Endodermal cell (in vitro differentiated cells): Measurements from ENCODE around the gene GPR39. TPM values are rescaled to one million over a fixed set of nuclear protein-coding genes. Genes with fewer than 3 reads are reported as not detected.

Source experiments
- DNase-seq: peaks from one replicate; pipeline ENCODE4 v3.0.0-alpha.2; 2017
- H3K27ac ChIP-seq: 2 replicates; pipeline ENCODE4 v1.5.1; 2013; ENCODE audit warnings: mild to moderate bottlenecking, low read depth, low read length, moderate library complexity
- H3K27me3 ChIP-seq: 2 replicates; pipeline ENCODE4 v1.6.1; 2013; ENCODE audit warnings: mild to moderate bottlenecking, low read length, moderate library complexity; ENCODE audit not compliant: insufficient read depth, control insufficient read depth, poor library complexity, severe bottlenecking
- H3K36me3 ChIP-seq: 2 replicates; pipeline ENCODE4 v1.7.0; 2013; ENCODE audit warnings: mild to moderate bottlenecking, low read length, moderate library complexity; ENCODE audit not compliant: control insufficient read depth, insufficient read depth
- H3K4me1 ChIP-seq: one replicate; pipeline ENCODE4 v1.7.0; 2013; ENCODE audit warnings: low read length; ENCODE audit not compliant: control insufficient read depth, insufficient read depth
- H3K4me3 ChIP-seq: 2 replicates; pipeline ENCODE4 v1.5.1; 2013; ENCODE audit warnings: mild to moderate bottlenecking, low read length, moderate library complexity
- H3K9ac ChIP-seq: 2 replicates; pipeline ENCODE4 v1.6.1; 2013; ENCODE audit warnings: mild to moderate bottlenecking, low read length, moderate library complexity; ENCODE audit not compliant: poor library complexity, severe bottlenecking; ENCODE audit errors: extremely low read depth
- H3K9me3 ChIP-seq: 2 replicates; pipeline ENCODE4 v1.6.1; 2013; ENCODE audit warnings: mild to moderate bottlenecking, low read length, moderate library complexity; ENCODE audit not compliant: control insufficient read depth
- H3K27ac Mint-ChIP-seq: 2 replicates; pipeline ENCODE4 v1.8.0; 2020; ENCODE audit warnings: mixed read lengths
- H3K27me3 Mint-ChIP-seq: 2 replicates; pipeline ENCODE4 v1.8.0; 2021; ENCODE audit warnings: mild to moderate bottlenecking, mixed read lengths; ENCODE audit not compliant: insufficient read depth
- H3K36me3 Mint-ChIP-seq: 2 replicates; pipeline ENCODE4 v1.8.0; 2020; ENCODE audit warnings: low read depth, mixed read lengths
- H3K4me1 Mint-ChIP-seq: 2 replicates; pipeline ENCODE4 v1.8.0; 2020; ENCODE audit warnings: mixed read lengths
- H3K4me3 Mint-ChIP-seq: 2 replicates; pipeline ENCODE4 v1.8.0; 2020; ENCODE audit warnings: mild to moderate bottlenecking, moderate library complexity, mixed read lengths
- H3K9me3 Mint-ChIP-seq: 2 replicates; pipeline ENCODE4 v1.8.0; 2020; ENCODE audit warnings: mild to moderate bottlenecking, mixed read lengths
- CTCF ChIP-seq: fragments of 200-600 bp; sonication (generic); conservative IDR thresholded peaks from 2 replicates; pipeline ENCODE4 v1.5.0; 2021; ENCODE audit warnings: antibody characterized with exemption, mild to moderate bottlenecking
- WGBS, 2 experiments: methylation state at CpG; one replicate each; pipeline versions ENCODE4 v1.1.5 to v1.1.7; 2013; ENCODE audit warnings: missing lambda C conversion rate in 2 of 2, mixed read lengths in 1 of 2; ENCODE audit not compliant: insufficient coverage in 1 of 2, insufficient read length in 1 of 2; 5-methylcytosine and 5-hydroxymethylcytosine counted together
- total RNA-seq, 2 donors: library from RNA; stranded (reverse); fragmentation: NEBNext Ultra II Directional in 1 of 2; extraction: Animal tissue kit (Norgen Biotek cat#: 25700) in 1 of 2; gene quantifications; 2 replicates in 1 of 2; 3 replicates in 1 of 2; pipeline ENCODE4 v1.2.1, GENCODE V29; 2021

GPR39 gene
- total RNA-seq, 2 donors from 2014 or later = 9.4 to 14.6 TPM

- no peak overlapping the region for H3K27ac Mint-ChIP-seq
- H3K9me3 Mint-ChIP-seq = no peaks in the 10 kb centered on the region
- DNase-seq = no peak
- no peak for TF ChIP-seq CTCF
- peaks cover 12% of the 10 kb centered on the region for H3K36me3 Mint-ChIP-seq
- H3K36me3 ChIP-seq = peaks cover 5% of the 10 kb centered on the region
- peaks cover 5% of the 10 kb centered on the region for H3K4me1 ChIP-seq
- no peak overlapping the region for H3K4me3 ChIP-seq
- H3K4me3 Mint-ChIP-seq = no peak overlapping the region
- no peaks in the 10 kb centered on the region for H3K27me3 ChIP-seq
- no peaks in the 10 kb centered on the region for H3K27me3 Mint-ChIP-seq
- no peak overlapping the region for H3K27ac ChIP-seq
- no peak overlapping the region for H3K9ac ChIP-seq
- peaks cover 20% of the 10 kb centered on the region for H3K4me1 Mint-ChIP-seq
- WGBS, 2 experiments = 92 to 96% methylated on average over 2 of the region's 2 CpGs
- no peaks in the 10 kb centered on the region for H3K9me3 ChIP-seq
Observed at GRCh38 chr2:132475615-132476014, 59.0 kb downstream of the GPR39 start.

- Mint-ChIP-seq H3K36me3 (peaks cover 6% of the 10 kb centered on the region), H3K9me3 (no peaks in the 10 kb centered on the region), H3K4me3 (no peak overlapping the region), H3K4me1 (peaks cover 22% of the 10 kb centered on the region), H3K27ac (no peak overlapping the region), H3K27me3 (no peaks in the 10 kb centered on the region)
- peaks cover 5% of the 10 kb centered on the region for H3K4me1 ChIP-seq
- H3K36me3 ChIP-seq = peaks cover 4% of the 10 kb centered on the region
- no peak for DNase-seq
- no peak overlapping the region for H3K9ac ChIP-seq
- H3K27ac ChIP-seq = no peak overlapping the region
- WGBS, 2 experiments = 90 to 96% methylated on average over 3 to 4 of the region's 4 CpGs
- no peak overlapping the region for H3K4me3 ChIP-seq
- H3K27me3 ChIP-seq = no peaks in the 10 kb centered on the region
- H3K9me3 ChIP-seq = no peaks in the 10 kb centered on the region
- TF ChIP-seq CTCF = no peak
Observed at GRCh38 chr2:132477436-132477835, 60.8 kb downstream of the GPR39 start.

GRCh38 chr2:132477962-132478361, 61.4 kb downstream of the GPR39 start:
- Mint-ChIP-seq H3K36me3 (peaks cover 3% of the 10 kb centered on the region), H3K4me3 (no peak overlapping the region), H3K9me3 (no peaks in the 10 kb centered on the region), H3K4me1 (peaks cover 22% of the 10 kb centered on the region), H3K27ac (no peak overlapping the region), H3K27me3 (no peaks in the 10 kb centered on the region)
- Histone ChIP-seq H3K27ac (no peak overlapping the region), H3K9me3 (no peaks in the 10 kb centered on the region), H3K27me3 (no peaks in the 10 kb centered on the region), H3K9ac (no peak overlapping the region), H3K4me1 (peaks cover 5% of the 10 kb centered on the region), H3K36me3 (no peaks in the 10 kb centered on the region), H3K4me3 (no peak overlapping the region)
- TF ChIP-seq CTCF = no peak
- WGBS, 2 experiments = 95 to 96% methylated on average over 2 of the region's 2 CpGs
- DNase-seq = no peak
